HG03097 (cell line): ENCODE data around the gene CERS1.

Source experiments
- ATAC-seq: cut with Tn5 transposase; IDR thresholded peaks from one replicate; pipeline ENCODE4 v1.9.1; 2021; ENCODE audit not compliant: unreplicated experiment, low FRiP score

The CERS1 gene

GRCh38 chr19:18876865-18877264 is 19.1 kb downstream of the CERS1 start:
- no peak for ATAC-seq

GRCh38 chr19:18875726-18876125 is 20.2 kb downstream of the CERS1 start:
- no peak for ATAC-seq

- ATAC-seq = no peak
Measured at GRCh38 chr19:18871543-18871942, 24.4 kb downstream of the CERS1 start.

GRCh38 chr19:18870531-18871172 is 25.3 kb downstream of the CERS1 start:
- ATAC-seq = no peak

GRCh38 chr19:18869781-18870530 is 26.0 kb downstream of the CERS1 start:
- no peak for ATAC-seq

GRCh38 chr19:18869023-18869618 is 26.8 kb downstream of the CERS1 start:
- ATAC-seq = no peak

GRCh38 chr19:18868380-18869022 is 27.5 kb downstream of the CERS1 start:
- ATAC-seq = no peak

- no peak for ATAC-seq
Measured at GRCh38 chr19:18867751-18868150, 28.2 kb downstream of the CERS1 start.

GRCh38 chr19:18867199-18867598 is 28.8 kb downstream of the CERS1 start:
- no peak for ATAC-seq

- no peak for ATAC-seq
Measured at GRCh38 chr19:18866800-18867123, 29.2 kb downstream of the CERS1 start.

GRCh38 chr19:18865973-18866799 is 29.8 kb downstream of the CERS1 start:
- ATAC-seq = no peak

GRCh38 chr19:18865106-18865972 is 30.6 kb downstream of the CERS1 start:
- no peak for ATAC-seq

GRCh38 chr19:18863843-18864362 is 32.1 kb downstream of the CERS1 start:
- ATAC-seq = no peak

- ATAC-seq = no peak
Measured at GRCh38 chr19:18862976-18863842, 32.7 kb downstream of the CERS1 start.

GRCh38 chr19:18861917-18862316 is 34.0 kb downstream of the CERS1 start:
- no peak for ATAC-seq

GRCh38 chr19:18861235-18861634 is 34.7 kb downstream of the CERS1 start:
- no peak for ATAC-seq

GRCh38 chr19:18860725-18861124 is 35.2 kb downstream of the CERS1 start:
- ATAC-seq = no peak

GRCh38 chr19:18860302-18860700 is 35.7 kb downstream of the CERS1 start:
- no peak for ATAC-seq
